Measurements from ENCODE around the gene NPAS3.

The NPAS3 gene

GRCh38 chr14:33631021-33631420 lies 692.3 kb downstream of the NPAS3 start:
- H3K4me3 Mint-ChIP-seq: no peak overlapping the region
- H3K27ac Mint-ChIP-seq (ENCODE audit: low read depth): no peak overlapping the region
- H3K9me3 Mint-ChIP-seq: peaks cover 16% of the 10 kb centered on the region
- H3K36me3 Mint-ChIP-seq (ENCODE audit: insufficient read depth): no peaks in the 10 kb centered on the region
- no peak for ATAC-seq (replicated peaks; ENCODE audit: extremely low read depth, poor library complexity, severe bottlenecking)
- no peaks in the 10 kb centered on the region for H3K4me1 Mint-ChIP-seq
- no peaks in the 10 kb centered on the region for H3K27me3 Mint-ChIP-seq
- DNase-seq (ENCODE audit: low spot score in 2 of 2): no peak

GRCh38 chr14:33631441-33631840 lies 692.8 kb downstream of the NPAS3 start:
- H3K27ac Mint-ChIP-seq (ENCODE audit: low read depth): no peak overlapping the region
- no peak for DNase-seq (ENCODE audit: low spot score in 2 of 2)
- ATAC-seq (replicated peaks; ENCODE audit: extremely low read depth, poor library complexity, severe bottlenecking): no peak
- H3K4me1 Mint-ChIP-seq: no peaks in the 10 kb centered on the region
- no peaks in the 10 kb centered on the region for H3K36me3 Mint-ChIP-seq (ENCODE audit: insufficient read depth)
- H3K9me3 Mint-ChIP-seq: peaks cover 16% of the 10 kb centered on the region
- H3K4me3 Mint-ChIP-seq: no peak overlapping the region
- no peaks in the 10 kb centered on the region for H3K27me3 Mint-ChIP-seq

GRCh38 chr14:33634631-33635030 lies 696.0 kb downstream of the NPAS3 start:
- DNase-seq (ENCODE audit: low spot score in 2 of 2) (no peak), ATAC-seq (replicated peaks; ENCODE audit: extremely low read depth, poor library complexity, severe bottlenecking) (no peak)
- H3K9me3 Mint-ChIP-seq: peaks cover 16% of the 10 kb centered on the region
- no peaks in the 10 kb centered on the region for H3K36me3 Mint-ChIP-seq (ENCODE audit: insufficient read depth)
- H3K4me3 Mint-ChIP-seq: no peak overlapping the region
- no peaks in the 10 kb centered on the region for H3K4me1 Mint-ChIP-seq
- H3K27me3 Mint-ChIP-seq: no peaks in the 10 kb centered on the region
- no peak overlapping the region for H3K27ac Mint-ChIP-seq (ENCODE audit: low read depth)

- no peaks in the 10 kb centered on the region for H3K4me1 Mint-ChIP-seq
- no peak overlapping the region for H3K4me3 Mint-ChIP-seq
- H3K27me3 Mint-ChIP-seq: no peaks in the 10 kb centered on the region
- H3K36me3 Mint-ChIP-seq (ENCODE audit: insufficient read depth): no peaks in the 10 kb centered on the region
- H3K27ac Mint-ChIP-seq (ENCODE audit: low read depth): no peak overlapping the region
- no peak for ATAC-seq (replicated peaks; ENCODE audit: extremely low read depth, poor library complexity, severe bottlenecking)
- H3K9me3 Mint-ChIP-seq: peaks cover 16% of the 10 kb centered on the region
- DNase-seq (ENCODE audit: low spot score in 2 of 2): no peak
Observed at GRCh38 chr14:33636716-33637115, 698.0 kb downstream of the NPAS3 start.

- Mint-ChIP-seq H3K4me3 (no peak overlapping the region), H3K27ac (ENCODE audit: low read depth) (no peak overlapping the region), H3K36me3 (ENCODE audit: insufficient read depth) (no peaks in the 10 kb centered on the region), H3K4me1 (no peaks in the 10 kb centered on the region), H3K27me3 (no peaks in the 10 kb centered on the region), H3K9me3 (peaks cover 5% of the 10 kb centered on the region)
- no peak for ATAC-seq (replicated peaks; ENCODE audit: extremely low read depth, poor library complexity, severe bottlenecking)
- no peak for DNase-seq (ENCODE audit: low spot score in 2 of 2)
Observed at GRCh38 chr14:33642080-33642479, 703.4 kb downstream of the NPAS3 start.

GRCh38 chr14:33642691-33643244 lies 704.1 kb downstream of the NPAS3 start:
- no peaks in the 10 kb centered on the region for H3K36me3 Mint-ChIP-seq (ENCODE audit: insufficient read depth)
- no peaks in the 10 kb centered on the region for H3K4me1 Mint-ChIP-seq
- no peak for ATAC-seq (replicated peaks; ENCODE audit: extremely low read depth, poor library complexity, severe bottlenecking)
- H3K4me3 Mint-ChIP-seq: no peak overlapping the region
- H3K27ac Mint-ChIP-seq (ENCODE audit: low read depth): no peak overlapping the region
- DNase-seq (ENCODE audit: low spot score in 2 of 2): no peak
- no peaks in the 10 kb centered on the region for H3K27me3 Mint-ChIP-seq
- peaks cover 5% of the 10 kb centered on the region for H3K9me3 Mint-ChIP-seq

GRCh38 chr14:33643426-33644181 lies 704.9 kb downstream of the NPAS3 start:
- H3K36me3 Mint-ChIP-seq (ENCODE audit: insufficient read depth): peaks cover 2% of the 10 kb centered on the region
- H3K27ac Mint-ChIP-seq (ENCODE audit: low read depth): no peak overlapping the region
- H3K4me1 Mint-ChIP-seq: no peaks in the 10 kb centered on the region
- no peak for ATAC-seq (replicated peaks; ENCODE audit: extremely low read depth, poor library complexity, severe bottlenecking)
- H3K27me3 Mint-ChIP-seq: no peaks in the 10 kb centered on the region
- no peak overlapping the region for H3K4me3 Mint-ChIP-seq
- H3K9me3 Mint-ChIP-seq: peaks cover 5% of the 10 kb centered on the region
- no peak for DNase-seq (ENCODE audit: low spot score in 2 of 2)

- peaks cover 16% of the 10 kb centered on the region for H3K9me3 Mint-ChIP-seq
- no peak overlapping the region for H3K27ac Mint-ChIP-seq (ENCODE audit: low read depth)
- no peaks in the 10 kb centered on the region for H3K27me3 Mint-ChIP-seq
- H3K4me3 Mint-ChIP-seq: no peak overlapping the region
- no peak for ATAC-seq (replicated peaks; ENCODE audit: extremely low read depth, poor library complexity, severe bottlenecking)
- DNase-seq (ENCODE audit: low spot score in 2 of 2): no peak
- H3K4me1 Mint-ChIP-seq: no peaks in the 10 kb centered on the region
- peaks cover 2% of the 10 kb centered on the region for H3K36me3 Mint-ChIP-seq (ENCODE audit: insufficient read depth)
Observed at GRCh38 chr14:33646692-33647260, 708.1 kb downstream of the NPAS3 start.

- no peaks in the 10 kb centered on the region for H3K27me3 Mint-ChIP-seq
- ATAC-seq (replicated peaks; ENCODE audit: extremely low read depth, poor library complexity, severe bottlenecking) (no peak), DNase-seq (ENCODE audit: low spot score in 2 of 2) (no peak)
- peaks cover 16% of the 10 kb centered on the region for H3K9me3 Mint-ChIP-seq
- no peak overlapping the region for H3K4me3 Mint-ChIP-seq
- H3K36me3 Mint-ChIP-seq (ENCODE audit: insufficient read depth): peaks cover 2% of the 10 kb centered on the region
- H3K4me1 Mint-ChIP-seq: no peaks in the 10 kb centered on the region
- H3K27ac Mint-ChIP-seq (ENCODE audit: low read depth): no peak overlapping the region
Observed at GRCh38 chr14:33647385-33647786, 708.7 kb downstream of the NPAS3 start.

- H3K9me3 Mint-ChIP-seq: peaks cover 11% of the 10 kb centered on the region
- DNase-seq (ENCODE audit: low spot score in 2 of 2): no peak
- no peaks in the 10 kb centered on the region for H3K4me1 Mint-ChIP-seq
- peaks cover 2% of the 10 kb centered on the region for H3K36me3 Mint-ChIP-seq (ENCODE audit: insufficient read depth)
- ATAC-seq (replicated peaks; ENCODE audit: extremely low read depth, poor library complexity, severe bottlenecking): no peak
- no peak overlapping the region for H3K27ac Mint-ChIP-seq (ENCODE audit: low read depth)
- no peaks in the 10 kb centered on the region for H3K27me3 Mint-ChIP-seq
- H3K4me3 Mint-ChIP-seq: no peak overlapping the region
Observed at GRCh38 chr14:33650430-33650829, 711.8 kb downstream of the NPAS3 start.

- no peaks in the 10 kb centered on the region for H3K4me1 Mint-ChIP-seq
Observed at GRCh38 chr14:33652566-33653307, 714.1 kb downstream of the NPAS3 start.

GRCh38 chr14:33653308-33653695 lies 714.6 kb downstream of the NPAS3 start:
- Mint-ChIP-seq H3K27ac (ENCODE audit: low read depth) (no peak overlapping the region), H3K9me3 (peaks cover 25% of the 10 kb centered on the region), H3K27me3 (no peaks in the 10 kb centered on the region), H3K4me3 (no peak overlapping the region), H3K4me1 (no peaks in the 10 kb centered on the region), H3K36me3 (ENCODE audit: insufficient read depth) (peaks cover 2% of the 10 kb centered on the region)
- DNase-seq (ENCODE audit: low spot score in 2 of 2): no peak
- no peak for ATAC-seq (replicated peaks; ENCODE audit: extremely low read depth, poor library complexity, severe bottlenecking)

More at GRCh38 chr14:33652566-33653307, 714.1 kb downstream of the NPAS3 start:
- no peak for ATAC-seq (replicated peaks; ENCODE audit: extremely low read depth, poor library complexity, severe bottlenecking)
- H3K36me3 Mint-ChIP-seq (ENCODE audit: insufficient read depth): peaks cover 2% of the 10 kb centered on the region
- peaks cover 22% of the 10 kb centered on the region for H3K9me3 Mint-ChIP-seq
- DNase-seq (ENCODE audit: low spot score in 2 of 2): no peak
- H3K27me3 Mint-ChIP-seq: no peaks in the 10 kb centered on the region
- H3K27ac Mint-ChIP-seq (ENCODE audit: low read depth): no peak overlapping the region
- no peak overlapping the region for H3K4me3 Mint-ChIP-seq

All from central memory CD8-positive, alpha-beta T cell (primary cell).